ENCODE results near the gene C17orf75.
"Not testable (repeated sequence)": the region's sequence is repeated elsewhere in the genome, so short reads cannot be mapped to it uniquely, and the experiment has no call there.

The C17orf75 gene

GRCh38 chr17:32342603-32343325 lies 791 bp upstream of the C17orf75 start:
- no peak for DNase-seq

GRCh38 chr17:32341141-32341856 lies 674 bp downstream of the C17orf75 start:
- DNase-seq, result no peak

- no peak for DNase-seq
Observed at GRCh38 chr17:32335687-32336086, 6.3 kb downstream of the C17orf75 start.

GRCh38 chr17:32335046-32335445 lies 6.9 kb downstream of the C17orf75 start:
- DNase-seq, result no peak

- no peak for DNase-seq
Observed at GRCh38 chr17:32333187-32333586, 8.8 kb downstream of the C17orf75 start.

GRCh38 chr17:32331243-32332040 lies 10.5 kb downstream of the C17orf75 start:
- DNase-seq, result no peak

- no peak for DNase-seq
Observed at GRCh38 chr17:32330147-32330546, 11.8 kb downstream of the C17orf75 start.

GRCh38 chr17:32327911-32328310 lies 14.1 kb downstream of the C17orf75 start:
- no peak for DNase-seq

GRCh38 chr17:32323811-32324491 lies 18.0 kb downstream of the C17orf75 start:
- DNase-seq, result no peak

GRCh38 chr17:32323046-32323445 lies 18.9 kb downstream of the C17orf75 start:
- DNase-seq, result no peak

- no peak for DNase-seq
Observed at GRCh38 chr17:32320847-32321246, 21.1 kb downstream of the C17orf75 start.

- not testable (repeated sequence) for DNase-seq
Observed at GRCh38 chr17:32320080-32320479, 21.9 kb downstream of the C17orf75 start.

GRCh38 chr17:32319548-32319905 lies 22.4 kb downstream of the C17orf75 start:
- DNase-seq, result no peak

GRCh38 chr17:32318071-32318470 lies 23.9 kb downstream of the C17orf75 start:
- DNase-seq, result no peak

GRCh38 chr17:32317353-32317752 lies 24.6 kb downstream of the C17orf75 start:
- no peak for DNase-seq

GRCh38 chr17:32316653-32317052 lies 25.3 kb downstream of the C17orf75 start:
- DNase-seq, result not testable (repeated sequence)

GRCh38 chr17:32315171-32315570 lies 26.8 kb downstream of the C17orf75 start:
- DNase-seq, result no peak

- peak; percentile 10 for DNase-seq
Observed at GRCh38 chr17:32314636-32315035, 27.3 kb downstream of the C17orf75 start.

GRCh38 chr17:32311028-32311536 lies 30.9 kb downstream of the C17orf75 start:
- DNase-seq, result no peak

- DNase-seq, result no peak
Observed at GRCh38 chr17:32307658-32308057, 34.3 kb downstream of the C17orf75 start.

- no peak for DNase-seq
Observed at GRCh38 chr17:32305049-32305448, 36.9 kb downstream of the C17orf75 start.

- no peak for DNase-seq
Observed at GRCh38 chr17:32303781-32304288, 38.1 kb downstream of the C17orf75 start.

Measured in NCI-H446 treated with DMSO at 0.1 percent for 48 hours (cell line).